SU-DHL-6 (cell line): Measurements from ENCODE around the gene UBAC2.
"Not testable (repeated sequence)": the region's sequence is repeated elsewhere in the genome, so short reads cannot be mapped to it uniquely, and the experiment has no call there.

Experiments
- H2AFZ ChIP-seq: fragments of 200-600 bp; sonication (generic); 2 replicates; pipeline ENCODE4 v1.6.1; 2014; ENCODE audit warnings: low read depth, mild to moderate bottlenecking, moderate library complexity, mixed read lengths, antibody characterized with exemption, low read length; ENCODE audit not compliant: severe bottlenecking
- H3F3A ChIP-seq: fragments of 200-600 bp; shearing (Covaris generic); 2 replicates; pipeline ENCODE4 v1.6.0; 2016; ENCODE audit warnings: antibody characterized with exemption, mild to moderate bottlenecking; ENCODE audit not compliant: insufficient read depth
- H3K27ac ChIP-seq: fragments of 200-600 bp; sonication (generic); 2 replicates; pipeline ENCODE4 v1.5.1; 2016; ENCODE audit warnings: low read depth, mild to moderate bottlenecking, low read length, moderate library complexity, mixed read lengths
- H3K27me3 ChIP-seq: fragments of 200-600 bp; sonication (generic), shearing (Covaris generic); 2 replicates; pipeline ENCODE4 v1.6.0; 2014; ENCODE audit warnings: mild to moderate bottlenecking, low read length
- H3K36me3 ChIP-seq: fragments of 200-600 bp; sonication (generic); 2 replicates; pipeline ENCODE4 v1.6.1; 2014; ENCODE audit warnings: mild to moderate bottlenecking, low read length, mixed read lengths
- H3K4me2 ChIP-seq: fragments of 300-600, 200-600 bp; shearing (Covaris generic), sonication (generic); 2 replicates; pipeline ENCODE4 v1.6.0; 2014; ENCODE audit warnings: low read length, low read depth, mild to moderate bottlenecking; ENCODE audit not compliant: poor library complexity, severe bottlenecking
- H3K4me3 ChIP-seq: fragments of 200-600 bp; sonication (generic); 2 replicates; pipeline ENCODE4 v1.5.1; 2014; ENCODE audit warnings: antibody characterized with exemption, low read length, mild to moderate bottlenecking, mixed read lengths; ENCODE audit not compliant: insufficient read depth, poor library complexity, severe bottlenecking
- H3K79me2 ChIP-seq: fragments of 200-600 bp; sonication (generic); 2 replicates; pipeline ENCODE4 v1.6.1; 2014; ENCODE audit warnings: mild to moderate bottlenecking, low read length, moderate library complexity; ENCODE audit not compliant: insufficient read depth
- H3K9ac ChIP-seq: fragments of 200-600 bp; sonication (generic); 2 replicates; pipeline ENCODE4 v1.7.0; 2014; ENCODE audit warnings: mild to moderate bottlenecking, low read length
- H3K9me2 ChIP-seq: fragments of 200-600 bp; sonication (generic); replicated peaks from 2 replicates; pipeline ENCODE4 v1.6.1; 2014; ENCODE audit warnings: low read length; ENCODE audit not compliant: insufficient read depth
- H3K9me3 ChIP-seq: fragments of 200-600 bp; sonication (generic); 2 replicates; pipeline ENCODE4 v1.6.1; 2014; ENCODE audit warnings: low read length, mixed read lengths; ENCODE audit not compliant: insufficient read depth
- H4K20me1 ChIP-seq: fragments of 200-600 bp; sonication (generic); 2 replicates; pipeline ENCODE4 v1.6.1; 2014; ENCODE audit warnings: low read depth, mild to moderate bottlenecking, antibody characterized with exemption, low read length, moderate library complexity, mixed read lengths
- EZH2phosphoT487 ChIP-seq: fragments of 200-600 bp; sonication (generic), shearing (Covaris generic); conservative IDR thresholded peaks from 2 replicates; pipeline ENCODE4 v1.6.1; 2018; ENCODE audit warnings: mild to moderate bottlenecking, antibody characterized with exemption, low read length, moderate library complexity, mixed read lengths
- TF ChIP-seq, protein P1 (sequence below): fragments of 200-600 bp; sonication (generic); IDR thresholded peaks from one replicate; pipeline ENCODE4 v1.5.1; 2017; ENCODE audit warnings: antibody characterized with exemption, mild to moderate bottlenecking, low read length, moderate library complexity; ENCODE audit not compliant: insufficient read depth, poor library complexity, severe bottlenecking

The UBAC2 gene

DNA sequence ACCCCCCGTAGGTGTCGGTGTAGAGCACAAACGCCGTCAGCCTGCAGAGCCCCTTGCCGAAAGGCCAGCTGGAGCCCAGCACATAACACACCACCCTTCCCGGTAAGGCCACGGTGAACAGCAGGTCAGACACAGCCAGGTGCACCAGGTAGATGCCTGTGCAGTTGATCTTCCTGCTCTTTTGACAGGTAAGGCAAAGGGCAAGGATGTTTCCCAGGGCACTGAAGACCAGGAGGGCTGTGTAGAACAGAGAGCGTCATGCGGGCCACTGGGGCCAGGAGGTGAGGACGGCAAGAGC, 208.0 kb downstream of the UBAC2 start:
- no peaks in the 10 kb centered on the region for H3K36me3 ChIP-seq
- no peak for TF ChIP-seq EZH2phosphoT487
- TF ChIP-seq, protein P1, sequence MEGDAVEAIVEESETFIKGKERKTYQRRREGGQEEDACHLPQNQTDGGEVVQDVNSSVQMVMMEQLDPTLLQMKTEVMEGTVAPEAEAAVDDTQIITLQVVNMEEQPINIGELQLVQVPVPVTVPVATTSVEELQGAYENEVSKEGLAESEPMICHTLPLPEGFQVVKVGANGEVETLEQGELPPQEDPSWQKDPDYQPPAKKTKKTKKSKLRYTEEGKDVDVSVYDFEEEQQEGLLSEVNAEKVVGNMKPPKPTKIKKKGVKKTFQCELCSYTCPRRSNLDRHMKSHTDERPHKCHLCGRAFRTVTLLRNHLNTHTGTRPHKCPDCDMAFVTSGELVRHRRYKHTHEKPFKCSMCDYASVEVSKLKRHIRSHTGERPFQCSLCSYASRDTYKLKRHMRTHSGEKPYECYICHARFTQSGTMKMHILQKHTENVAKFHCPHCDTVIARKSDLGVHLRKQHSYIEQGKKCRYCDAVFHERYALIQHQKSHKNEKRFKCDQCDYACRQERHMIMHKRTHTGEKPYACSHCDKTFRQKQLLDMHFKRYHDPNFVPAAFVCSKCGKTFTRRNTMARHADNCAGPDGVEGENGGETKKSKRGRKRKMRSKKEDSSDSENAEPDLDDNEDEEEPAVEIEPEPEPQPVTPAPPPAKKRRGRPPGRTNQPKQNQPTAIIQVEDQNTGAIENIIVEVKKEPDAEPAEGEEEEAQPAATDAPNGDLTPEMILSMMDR = no peak
- H3K9me2 ChIP-seq = no peaks in the 10 kb centered on the region
- H3K27ac ChIP-seq = no peak overlapping the region
- H3K4me2 ChIP-seq = no peak overlapping the region
- no peak overlapping the region for H3K4me3 ChIP-seq
- H3K79me2 ChIP-seq = no peaks in the 10 kb centered on the region
- H3K9me3 ChIP-seq = no peaks in the 10 kb centered on the region
- no peaks in the 10 kb centered on the region for H3F3A ChIP-seq
- no peaks in the 10 kb centered on the region for H3K27me3 ChIP-seq
- no peak overlapping the region for H2AFZ ChIP-seq
- no peak overlapping the region for H3K9ac ChIP-seq
- no peaks in the 10 kb centered on the region for H4K20me1 ChIP-seq

DNA sequence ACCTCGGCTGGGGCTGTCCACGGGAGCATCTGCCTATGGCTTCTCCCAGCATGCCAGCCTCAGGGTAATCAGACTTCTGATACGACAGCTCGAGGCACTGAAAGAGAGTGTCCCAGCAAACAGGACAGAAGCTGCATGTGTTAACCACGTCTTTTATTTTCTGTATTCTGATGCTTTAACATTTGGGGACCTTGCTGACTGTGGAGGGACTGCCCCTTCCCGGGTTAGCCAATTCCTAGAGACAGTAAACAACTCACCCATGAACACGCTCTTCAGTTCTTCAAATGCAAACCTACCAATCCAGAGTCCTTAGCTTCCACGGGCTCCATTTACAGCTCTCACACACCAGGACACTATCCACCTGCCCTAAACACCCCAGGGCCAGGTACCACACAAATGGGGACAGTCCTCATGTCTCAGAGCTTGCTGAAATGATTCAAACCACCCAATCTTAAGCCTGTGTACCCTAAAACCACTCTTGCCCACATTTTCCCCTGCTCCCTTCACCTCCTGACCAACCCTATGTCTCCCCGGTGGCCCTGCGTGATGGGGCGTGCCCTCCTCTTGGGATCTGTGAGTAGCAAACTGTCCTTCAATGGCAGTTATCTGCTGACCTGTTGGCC, 208.9 kb downstream of the UBAC2 start:
- H3K9me2 ChIP-seq, H3K27ac ChIP-seq, H3K9me3 ChIP-seq, H3K27me3 ChIP-seq, H3K79me2 ChIP-seq, H3K36me3 ChIP-seq, H2AFZ ChIP-seq, H3F3A ChIP-seq, H3K4me2 ChIP-seq, H3K4me3 ChIP-seq, H3K9ac ChIP-seq, H4K20me1 ChIP-seq: not testable (repeated sequence)

DNA sequence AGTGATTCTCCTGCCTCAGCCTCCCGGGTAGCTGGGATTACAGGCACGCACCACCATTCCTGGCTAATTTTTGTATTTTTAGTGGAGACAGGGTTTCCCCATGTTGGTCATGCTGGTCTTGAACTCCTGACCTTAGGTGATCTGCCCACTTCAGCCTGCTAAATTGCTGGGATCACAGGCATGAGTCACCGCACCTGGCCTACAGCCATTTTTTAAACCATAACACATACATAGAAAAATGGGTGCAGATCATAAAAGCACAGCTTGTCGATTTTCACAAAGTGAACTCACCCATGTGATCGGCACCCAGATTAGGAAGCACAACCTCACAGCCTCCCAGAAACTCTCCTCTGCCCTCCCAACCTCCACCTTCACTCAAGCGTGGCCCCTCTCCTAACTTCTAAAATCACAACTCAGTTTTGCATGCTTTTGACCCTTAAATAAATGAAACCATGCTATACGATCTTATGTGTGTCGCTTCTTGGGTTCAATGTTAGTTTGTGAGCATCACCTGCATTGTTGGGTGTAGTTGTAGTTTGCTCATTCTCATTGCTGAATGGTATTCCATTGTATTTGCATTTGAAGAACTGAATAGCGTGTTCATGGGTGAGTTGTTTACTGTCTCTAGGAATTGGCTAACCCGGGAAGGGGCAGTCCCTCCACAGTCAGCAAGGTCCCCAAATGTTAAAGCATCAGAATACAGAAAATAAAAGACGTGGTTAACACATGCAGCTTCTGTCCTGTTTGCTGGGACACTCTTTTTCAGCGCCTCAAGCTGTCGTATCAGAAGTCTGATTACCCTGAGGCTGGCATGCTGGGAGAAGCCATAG, 210.2 kb downstream of the UBAC2 start:
- H3K9me3 ChIP-seq, H4K20me1 ChIP-seq, H3K79me2 ChIP-seq, H3K9ac ChIP-seq, H3K27me3 ChIP-seq, H3K27ac ChIP-seq, H3K4me3 ChIP-seq, H3K9me2 ChIP-seq, H3K4me2 ChIP-seq, H3K36me3 ChIP-seq, H2AFZ ChIP-seq, H3F3A ChIP-seq: not testable (repeated sequence)

DNA sequence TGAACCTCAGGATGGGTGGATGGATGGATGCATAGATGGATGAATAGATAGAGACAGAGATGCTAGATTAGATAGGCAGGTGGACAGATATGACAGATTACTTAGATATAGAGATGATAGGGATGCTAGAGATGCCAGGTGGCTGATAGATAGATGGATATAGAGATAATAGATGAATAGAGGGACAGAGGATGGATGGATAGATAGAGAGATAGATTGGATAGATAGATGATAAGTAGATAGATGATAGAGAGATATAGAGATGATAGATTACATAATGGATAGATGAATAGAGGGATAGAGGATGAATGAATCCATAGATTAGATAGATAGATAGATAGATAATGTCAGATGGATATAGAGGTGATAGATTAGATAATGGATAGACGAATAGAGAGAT, 212.2 kb downstream of the UBAC2 start:
- H3K27me3 ChIP-seq = no peaks in the 10 kb centered on the region
- no peak overlapping the region for H2AFZ ChIP-seq
- H3K27ac ChIP-seq = no peak overlapping the region
- H3K9me3 ChIP-seq = no peaks in the 10 kb centered on the region
- H4K20me1 ChIP-seq = no peaks in the 10 kb centered on the region
- H3K9me2 ChIP-seq = no peaks in the 10 kb centered on the region
- no peak overlapping the region for H3K4me2 ChIP-seq
- no peaks in the 10 kb centered on the region for H3F3A ChIP-seq
- no peaks in the 10 kb centered on the region for H3K36me3 ChIP-seq
- no peak for TF ChIP-seq EZH2phosphoT487
- TF ChIP-seq, protein P1 = no peak
- no peaks in the 10 kb centered on the region for H3K79me2 ChIP-seq
- H3K4me3 ChIP-seq = no peak overlapping the region
- H3K9ac ChIP-seq = no peak overlapping the region
